NCI-H524 (cell line): ENCODE results near the gene RANBP17.
A peak's percentile ranks its signal among the peaks of the same experiment; 100 is the strongest.

ENCODE experiments used
- DNase-seq, 2 experiments: peaks; one replicate each; lab custom pipeline; 2025; lab: John Stamatoyannopoulos, UW

RANBP17 gene

DNA sequence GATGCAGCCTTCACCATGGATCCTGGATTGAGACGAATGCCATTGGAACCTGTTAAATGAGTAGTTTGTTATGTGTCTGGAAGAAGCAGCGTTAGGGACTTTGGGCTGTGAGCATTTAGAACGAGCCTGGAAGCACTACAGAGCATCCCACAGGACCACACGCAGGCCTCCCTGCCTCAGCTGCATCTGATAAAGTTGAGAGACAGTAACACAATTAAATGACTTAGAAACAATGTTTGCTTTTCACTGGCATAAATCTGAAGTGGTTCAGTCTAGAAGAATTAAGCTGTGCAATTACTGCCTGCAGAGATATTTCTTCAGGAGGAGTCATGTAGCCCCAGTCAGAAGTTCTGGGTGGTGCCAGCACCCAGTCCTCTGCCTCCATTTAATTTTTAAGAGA is 437.4 kb downstream of the RANBP17 start:
- no peak for DNase-seq

DNA sequence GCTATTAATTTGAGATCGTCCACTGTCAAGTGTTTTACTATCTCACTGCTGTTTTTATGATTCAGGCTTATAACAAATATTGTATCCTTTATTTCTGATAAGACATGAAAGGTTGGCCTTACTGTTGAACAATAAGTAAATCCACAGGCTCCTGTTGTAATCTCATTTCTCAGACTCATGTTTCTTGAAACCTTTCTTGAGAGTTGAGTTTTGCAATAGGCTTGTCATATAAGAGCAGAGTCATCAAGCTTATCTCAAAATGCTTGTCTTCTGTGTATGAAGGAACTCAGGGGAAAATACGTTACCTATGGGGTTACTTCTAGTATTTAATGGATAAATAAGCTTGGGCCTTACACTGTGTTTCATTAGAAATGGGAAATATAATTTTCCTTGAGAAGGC is 438.0 kb downstream of the RANBP17 start:
- DNase-seq, result no peak

DNA sequence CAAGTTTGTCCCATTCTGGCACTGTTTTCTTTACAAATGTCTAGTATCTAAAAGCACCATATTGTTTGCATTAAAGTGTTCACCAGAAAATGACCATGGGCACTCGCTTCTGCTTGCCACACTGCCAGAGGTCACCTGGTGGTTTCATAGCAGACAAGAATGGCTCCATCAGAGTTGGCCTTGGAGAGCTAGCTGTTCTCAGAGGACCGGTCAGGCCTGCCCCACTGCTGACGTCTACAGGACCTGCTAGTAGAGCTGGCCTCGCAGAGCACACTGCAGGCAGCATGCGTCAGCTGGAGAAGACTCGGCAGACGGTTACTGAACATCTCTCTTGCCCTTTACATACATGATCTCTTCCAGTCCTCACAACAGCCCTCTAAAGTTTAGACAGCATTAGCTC is 438.5 kb downstream of the RANBP17 start:
- no peak for DNase-seq

DNA sequence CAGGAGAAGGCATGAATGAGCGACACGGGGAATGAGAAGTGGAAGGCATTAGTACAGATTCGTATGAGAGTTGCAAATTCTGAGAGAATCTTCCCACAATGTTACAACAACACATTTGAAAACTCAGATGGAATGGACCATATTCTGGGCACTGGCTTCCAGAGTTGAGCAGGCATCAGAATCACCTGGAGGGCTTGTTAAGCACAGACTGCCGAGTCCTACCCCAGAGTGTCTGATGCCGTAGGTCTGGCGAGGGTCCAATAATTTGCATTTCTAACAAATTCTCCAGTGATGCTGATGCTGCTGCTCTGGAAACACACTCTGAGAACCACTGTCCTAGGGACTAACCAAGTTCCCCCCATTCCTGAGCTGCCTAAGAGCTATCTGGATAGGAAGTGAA is 444.3 kb downstream of the RANBP17 start:
- no peak for DNase-seq

DNA sequence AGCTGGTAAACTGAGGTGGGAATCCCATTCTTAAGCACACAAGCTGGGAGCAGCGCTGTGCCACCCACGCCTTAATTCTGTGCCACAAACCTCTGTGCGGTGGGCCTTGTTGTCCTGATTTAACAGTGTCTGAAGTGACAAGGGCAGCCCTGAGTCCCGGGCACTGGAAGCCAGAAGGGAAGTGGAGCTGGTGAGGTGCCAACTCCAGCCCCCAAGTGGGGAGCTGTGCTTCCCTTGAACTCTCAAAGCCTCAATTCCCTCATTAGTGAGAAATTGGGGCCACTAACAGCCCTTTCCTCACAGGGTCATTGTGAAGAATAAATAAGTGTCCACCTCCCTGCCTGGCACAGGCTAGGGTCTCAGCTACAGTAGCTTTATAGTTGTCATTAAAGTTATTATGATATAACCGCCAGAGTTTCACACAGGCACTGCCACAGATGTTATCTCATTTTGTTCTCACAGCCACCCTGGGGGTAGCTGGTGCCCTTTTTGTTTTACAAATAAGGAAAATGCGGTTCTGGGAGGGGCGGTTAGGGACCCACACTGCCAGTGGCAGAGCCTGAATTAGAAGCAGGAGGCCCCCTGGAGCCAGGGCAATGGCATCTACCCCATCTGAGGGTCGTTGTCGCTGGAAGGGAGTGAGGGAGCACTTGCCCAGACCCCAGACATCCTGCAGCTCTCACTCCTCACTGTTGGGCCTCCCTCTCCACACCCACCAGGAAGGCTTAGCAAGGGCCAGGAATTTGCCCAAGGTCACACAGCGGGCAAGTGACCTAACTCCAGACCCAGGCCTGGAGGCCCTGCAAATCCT is 445.2 kb downstream of the RANBP17 start:
- DNase-seq, result no peak

DNA sequence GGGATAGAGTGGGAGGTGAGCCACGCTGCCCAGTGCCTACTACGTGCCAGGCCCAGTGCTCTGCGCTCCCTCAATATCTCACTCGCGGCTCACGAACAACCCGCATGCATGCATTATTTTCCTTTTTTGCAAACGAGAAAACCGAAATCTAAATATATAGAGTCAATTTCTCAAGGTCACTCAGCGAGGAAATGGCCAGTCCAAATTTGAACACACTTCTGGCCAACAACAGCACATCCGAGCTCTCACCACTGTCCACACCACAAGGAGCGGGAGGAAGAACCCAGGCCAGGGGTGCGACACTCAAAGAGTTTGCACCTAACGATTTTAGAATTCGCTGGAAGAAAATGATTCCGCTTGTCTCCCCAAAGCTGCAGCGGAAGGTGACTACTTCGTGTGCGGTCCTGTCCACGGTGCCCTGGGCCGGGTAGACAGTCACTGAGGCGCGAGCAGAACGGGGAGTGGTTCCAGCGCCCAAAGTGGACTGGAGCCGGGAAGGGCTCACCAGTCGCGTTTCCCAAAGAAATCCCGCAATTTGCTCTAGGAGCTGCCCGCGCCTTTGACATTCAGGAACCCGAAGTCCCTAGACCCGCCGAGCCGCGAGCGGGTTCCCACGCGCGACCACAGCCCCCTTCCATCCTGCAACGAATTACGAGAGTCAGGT is 446.1 kb downstream of the RANBP17 start:
- DNase-seq, result no peak

DNA sequence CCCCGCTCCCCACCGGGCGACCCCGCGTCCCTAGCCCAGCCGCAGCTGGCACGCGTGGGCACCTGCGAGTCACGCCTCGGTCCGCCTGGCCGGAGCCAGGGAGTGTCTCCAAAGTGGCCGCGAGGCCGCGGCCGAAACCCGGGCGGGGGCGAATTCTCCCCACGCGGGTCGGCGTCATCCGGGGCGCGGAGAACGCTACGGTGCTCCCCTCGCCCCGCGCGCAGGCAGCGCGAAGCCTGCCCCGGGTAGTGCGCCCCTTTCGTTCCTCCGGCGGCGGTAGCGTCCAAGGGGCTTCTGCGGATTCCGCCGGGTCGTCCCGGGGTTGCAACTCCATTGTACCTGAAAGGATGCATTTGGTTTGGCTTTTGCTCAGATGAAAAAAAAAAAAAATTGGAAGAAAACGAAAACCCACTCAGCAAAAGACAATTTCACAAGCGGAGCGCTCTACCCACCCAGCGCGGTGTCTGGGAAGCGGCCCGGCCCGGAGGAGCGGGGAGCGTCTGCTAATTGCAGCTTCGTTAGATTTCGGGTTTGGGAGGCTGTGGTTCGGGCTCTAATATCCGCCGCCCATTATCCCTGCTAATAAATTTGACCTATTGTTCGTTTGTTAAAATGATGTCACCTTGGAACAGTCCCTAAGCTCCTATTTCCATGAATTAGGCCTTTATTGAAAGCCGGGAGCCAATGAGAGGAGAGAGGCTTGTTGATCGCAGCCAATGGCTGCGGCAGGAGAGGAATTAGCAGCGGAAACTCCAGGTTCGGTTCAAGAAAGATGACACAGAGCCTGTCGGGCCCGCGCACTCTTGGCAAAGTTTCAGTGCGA is 446.8 kb downstream of the RANBP17 start, which contains the start of gene TLX3:
Gene TLX3, plus strand, starts transcription at position 796 of the 823 bp plus-strand sequence. CDS start 118 bp downstream, outside the sequence.
- DNase-seq, result peak; percentile 89 to 97

DNA sequence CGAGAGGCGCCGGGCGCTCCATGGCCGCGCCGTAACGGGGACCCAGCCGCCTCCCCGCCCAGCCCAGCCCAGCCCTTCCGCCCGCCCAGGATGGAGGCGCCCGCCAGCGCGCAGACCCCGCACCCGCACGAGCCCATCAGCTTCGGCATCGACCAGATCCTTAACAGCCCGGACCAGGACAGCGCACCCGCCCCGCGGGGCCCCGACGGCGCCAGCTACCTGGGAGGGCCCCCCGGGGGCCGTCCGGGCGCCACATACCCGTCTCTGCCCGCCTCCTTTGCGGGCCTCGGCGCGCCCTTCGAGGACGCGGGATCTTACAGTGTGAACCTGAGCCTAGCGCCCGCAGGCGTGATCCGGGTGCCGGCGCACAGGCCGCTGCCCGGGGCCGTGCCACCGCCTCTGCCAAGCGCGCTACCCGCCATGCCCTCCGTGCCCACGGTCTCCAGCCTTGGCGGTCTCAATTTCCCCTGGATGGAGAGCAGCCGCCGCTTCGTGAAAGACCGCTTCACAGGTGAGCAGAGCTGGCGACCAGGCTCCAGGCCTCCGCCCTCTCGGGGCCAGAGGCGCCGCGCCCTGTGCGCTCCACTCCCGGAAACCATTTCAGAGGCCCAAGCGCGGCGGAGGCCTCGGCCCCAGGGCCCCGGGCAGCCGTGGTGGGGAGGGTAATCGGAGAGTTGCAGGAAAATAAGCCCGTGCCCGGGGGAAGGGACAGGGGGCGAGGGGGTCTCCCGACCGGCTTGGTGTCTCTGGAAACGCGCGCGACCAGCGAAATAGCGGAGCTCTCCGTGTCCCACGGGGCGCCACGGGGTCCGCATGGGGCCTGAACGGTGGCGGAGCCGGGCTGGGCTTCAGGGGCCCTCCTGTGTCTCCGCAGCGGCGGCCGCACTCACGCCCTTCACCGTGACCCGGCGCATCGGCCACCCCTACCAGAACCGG is 447.7 kb downstream of the RANBP17 start:
- peak in 1 of 2 experiments; percentile 15 for DNase-seq

DNA sequence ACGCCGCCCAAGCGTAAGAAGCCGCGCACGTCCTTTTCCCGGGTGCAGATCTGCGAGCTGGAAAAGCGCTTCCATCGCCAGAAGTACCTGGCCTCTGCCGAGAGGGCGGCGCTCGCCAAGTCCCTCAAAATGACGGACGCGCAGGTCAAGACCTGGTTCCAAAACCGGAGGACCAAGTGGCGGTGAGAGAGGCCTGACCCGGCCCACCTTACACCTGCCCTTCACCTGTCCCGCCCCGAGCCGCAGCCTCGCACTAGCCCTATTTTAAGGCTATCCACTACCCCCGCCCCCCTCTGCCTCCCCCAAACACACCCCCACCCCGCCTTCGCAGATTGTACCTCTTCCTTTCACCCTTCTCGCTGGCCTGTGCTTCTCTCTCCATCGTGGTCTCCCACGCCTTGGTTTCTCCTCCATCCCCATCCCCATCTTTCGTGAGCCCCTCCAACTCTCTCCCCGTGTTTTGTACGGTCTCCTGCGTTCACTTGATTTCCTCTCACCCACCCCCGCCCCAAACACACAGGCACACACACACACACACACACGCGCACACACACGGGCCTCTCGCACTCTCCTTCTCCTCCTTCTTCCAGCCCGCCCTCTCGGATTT is 448.5 kb downstream of the RANBP17 start:
- DNase-seq, result peak in 1 of 2 experiments; percentile 26

DNA sequence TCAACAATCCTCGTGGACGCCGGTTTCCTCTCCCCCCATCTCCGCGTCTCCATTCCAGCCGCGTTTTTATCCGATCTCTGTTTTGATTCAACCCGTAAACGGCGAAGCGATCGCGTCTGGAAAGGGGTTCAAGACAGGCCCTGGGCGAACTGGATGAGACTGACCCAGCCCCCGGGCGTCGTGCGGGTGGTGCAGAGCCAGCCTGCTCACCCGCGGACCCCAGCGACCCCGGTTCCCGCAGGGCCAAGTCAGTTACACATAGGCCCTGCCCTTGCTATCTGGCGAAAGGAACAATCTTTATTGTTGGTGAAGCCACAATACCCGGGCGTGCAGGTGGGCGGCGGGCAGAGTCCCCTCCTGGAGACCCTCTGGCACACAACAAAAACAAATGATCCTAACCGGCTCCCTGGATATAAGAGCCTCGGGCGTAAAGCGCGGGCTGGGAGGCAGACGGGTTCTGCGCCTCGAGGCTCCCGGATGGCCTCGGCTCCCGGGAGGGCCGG is 449.1 kb downstream of the RANBP17 start:
- no peak for DNase-seq

DNA sequence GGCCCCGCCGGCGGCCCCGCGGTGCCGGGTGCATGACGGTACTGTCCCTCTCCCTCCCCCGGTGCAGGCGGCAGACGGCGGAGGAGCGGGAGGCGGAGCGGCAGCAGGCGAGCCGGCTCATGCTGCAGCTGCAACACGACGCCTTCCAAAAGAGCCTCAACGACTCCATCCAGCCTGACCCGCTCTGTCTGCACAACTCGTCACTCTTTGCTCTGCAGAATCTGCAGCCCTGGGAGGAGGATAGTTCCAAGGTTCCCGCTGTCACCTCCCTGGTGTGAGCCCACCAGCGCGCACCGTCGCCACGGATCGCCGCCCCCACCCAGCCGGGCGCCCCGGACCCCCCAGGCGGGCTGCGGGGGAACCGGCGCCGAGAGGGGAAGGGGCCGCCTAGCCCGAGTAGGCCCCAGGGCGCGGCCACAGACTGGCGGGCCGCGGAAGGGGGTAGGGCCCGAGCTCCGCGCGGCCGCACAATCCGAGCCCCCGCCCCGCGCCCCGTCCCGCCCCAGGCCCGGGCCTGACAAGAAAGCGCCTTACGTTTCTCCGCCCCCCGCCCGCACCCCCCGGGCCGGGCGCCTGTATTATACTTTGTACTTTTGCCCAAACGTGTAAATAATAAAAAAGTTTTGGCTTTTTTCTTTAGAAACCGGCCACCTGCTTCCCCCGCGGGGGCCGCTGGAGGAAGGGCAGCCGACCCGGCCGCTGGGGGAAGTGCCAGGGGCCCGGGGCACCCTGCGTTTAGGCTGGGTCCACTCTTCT is 449.7 kb downstream of the RANBP17 start:
- DNase-seq, result no peak

DNA sequence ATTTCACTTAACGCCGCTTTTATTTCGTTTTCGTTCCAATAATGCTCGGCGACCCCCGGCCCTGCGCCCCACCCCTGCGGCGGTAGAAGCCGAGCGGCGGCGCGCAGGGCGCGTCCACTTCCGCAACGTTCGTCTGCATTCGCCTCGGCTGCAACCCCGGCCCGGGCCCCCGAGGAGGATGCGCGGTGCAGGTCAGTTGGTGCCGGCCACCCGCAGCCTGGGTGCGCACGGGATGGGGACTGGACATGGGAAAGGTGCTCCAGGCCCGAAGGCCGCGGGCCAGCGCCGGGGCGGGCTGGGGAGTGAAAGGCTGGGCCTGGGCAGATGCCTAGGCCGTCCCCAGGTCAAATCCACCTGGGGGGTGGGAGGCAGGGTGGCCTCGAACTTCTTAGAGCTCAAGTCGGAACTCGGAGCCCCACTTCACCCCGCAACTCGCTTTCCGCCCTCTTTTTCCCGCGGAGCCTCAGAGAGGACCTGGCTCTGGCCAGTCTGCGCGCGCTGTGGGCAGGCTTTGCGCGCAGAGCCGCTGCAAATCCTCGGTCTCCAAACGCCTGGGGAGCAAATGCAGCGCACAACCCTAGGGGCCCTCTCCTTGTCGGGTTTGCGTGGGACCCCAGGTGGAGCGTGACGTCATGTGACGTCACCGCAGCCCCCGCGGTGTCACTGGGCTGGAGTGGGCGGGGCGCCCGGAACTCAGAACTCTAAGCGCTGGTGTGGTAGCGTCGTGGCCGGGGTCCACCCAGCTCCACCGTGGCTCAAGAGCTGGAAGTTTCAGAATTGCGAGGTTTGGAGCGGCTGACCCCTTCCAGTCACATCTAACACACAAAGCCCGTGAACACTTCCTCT is 450.5 kb downstream of the RANBP17 start:
- DNase-seq, result no peak

DNA sequence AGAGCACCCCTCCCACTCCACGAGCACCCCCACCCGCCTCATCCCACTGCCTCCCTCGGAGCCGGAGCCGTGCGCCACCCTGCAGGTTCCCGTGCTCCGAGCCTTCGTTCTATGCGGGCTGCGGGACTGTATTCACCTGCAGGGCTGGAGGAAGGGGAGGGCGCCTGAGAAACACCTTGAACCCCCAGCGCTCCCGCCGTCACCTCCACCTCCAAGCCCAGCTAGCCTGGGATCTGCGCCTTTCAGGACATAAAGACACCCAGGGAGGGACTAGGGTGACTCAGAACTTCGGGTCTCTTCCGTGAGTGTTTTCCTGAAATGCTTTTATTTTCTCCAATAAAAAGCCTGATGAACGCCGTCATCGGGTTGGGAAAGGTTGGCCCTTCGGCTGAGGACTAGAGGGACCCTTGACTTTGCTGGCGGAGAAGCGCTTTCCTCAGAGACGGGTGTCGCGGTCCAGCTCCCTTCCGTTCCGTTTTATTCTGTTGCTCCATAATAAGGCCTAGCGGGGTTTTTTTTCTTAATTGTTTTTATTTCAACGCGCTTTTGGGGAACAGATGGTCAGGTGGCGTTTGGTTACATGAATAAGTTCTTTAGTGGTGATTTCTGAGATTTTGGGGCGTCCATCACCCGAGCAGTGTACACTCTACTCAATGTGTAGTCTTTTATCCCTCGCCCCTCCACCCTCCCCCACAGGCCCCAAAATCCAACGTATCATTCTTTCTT is 451.8 kb downstream of the RANBP17 start:
- DNase-seq, result no peak

DNA sequence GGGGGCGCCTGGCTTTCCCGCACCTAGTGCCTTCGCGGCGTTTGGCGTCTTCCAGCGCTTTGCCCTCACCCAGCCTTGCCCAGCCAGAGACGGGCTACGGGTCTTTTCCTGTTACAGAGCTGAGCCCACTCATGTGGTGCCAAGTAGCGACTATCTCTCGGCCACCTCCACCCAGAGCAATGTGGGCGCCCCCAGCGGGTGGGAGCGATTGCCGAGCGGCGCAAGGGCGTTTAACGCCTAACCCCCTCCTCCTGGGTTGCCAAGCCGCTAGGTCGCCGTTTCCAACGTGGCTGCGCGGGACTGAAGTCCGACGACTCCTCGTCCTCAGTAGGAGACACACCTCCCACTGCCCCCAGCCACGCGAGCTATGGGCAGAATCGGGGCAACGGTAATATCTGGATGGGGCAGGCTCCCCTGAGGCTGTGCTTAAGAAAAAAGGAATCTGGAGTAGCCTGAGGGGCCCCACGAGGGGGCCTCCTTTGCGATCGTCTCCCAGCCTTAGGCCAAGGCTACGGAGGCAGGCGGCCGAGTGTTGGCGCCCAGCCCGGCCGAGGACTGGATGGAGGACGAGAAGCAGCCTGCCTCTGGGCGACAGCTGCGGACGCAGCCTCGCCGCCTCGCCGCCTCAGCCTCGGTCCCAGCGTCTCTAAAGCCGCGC is 453.0 kb downstream of the RANBP17 start:
- no peak for DNase-seq

DNA sequence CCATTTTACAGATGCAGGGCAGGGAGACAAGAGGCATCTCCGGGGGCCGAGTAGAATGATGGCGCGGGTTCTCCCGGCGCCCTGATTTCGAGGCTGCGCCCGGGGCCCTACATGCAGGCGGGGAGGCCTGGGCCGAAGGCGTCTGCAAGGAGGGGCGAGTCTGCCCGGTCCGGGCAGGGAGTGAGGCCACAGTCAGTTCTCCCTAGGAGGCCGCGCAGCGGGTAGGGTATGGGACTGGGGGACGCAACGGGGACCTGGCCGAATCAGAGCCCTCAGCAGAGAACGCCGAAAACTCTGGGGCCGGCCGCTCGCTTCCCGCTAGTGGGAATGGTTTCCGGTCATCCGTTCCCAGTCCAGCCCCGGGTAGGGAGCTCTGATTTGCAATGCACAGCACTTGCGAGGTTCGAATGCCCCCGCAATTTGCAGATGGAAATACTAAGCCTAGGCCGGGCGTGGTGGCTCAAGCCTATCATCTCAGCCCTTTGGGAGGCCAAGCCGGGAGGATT is 453.6 kb downstream of the RANBP17 start:
- DNase-seq, result no peak

DNA sequence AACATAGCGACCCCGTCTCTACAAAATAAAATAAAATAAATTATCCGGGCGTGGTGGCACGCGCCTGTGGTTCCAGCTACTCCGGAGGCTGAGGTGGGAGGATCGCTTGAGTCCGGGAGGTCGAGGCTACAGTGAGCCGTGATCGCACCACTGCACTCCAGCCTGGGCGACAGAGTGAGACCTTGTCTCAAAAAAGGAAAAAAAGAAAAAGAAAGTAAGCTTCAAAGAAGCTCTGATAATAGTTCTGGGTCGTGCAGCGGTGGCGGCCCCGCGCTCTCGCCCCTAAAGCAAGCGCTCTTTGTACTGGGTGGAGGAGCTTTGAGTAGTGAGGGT is 454.1 kb downstream of the RANBP17 start:
- no peak for DNase-seq

DNA sequence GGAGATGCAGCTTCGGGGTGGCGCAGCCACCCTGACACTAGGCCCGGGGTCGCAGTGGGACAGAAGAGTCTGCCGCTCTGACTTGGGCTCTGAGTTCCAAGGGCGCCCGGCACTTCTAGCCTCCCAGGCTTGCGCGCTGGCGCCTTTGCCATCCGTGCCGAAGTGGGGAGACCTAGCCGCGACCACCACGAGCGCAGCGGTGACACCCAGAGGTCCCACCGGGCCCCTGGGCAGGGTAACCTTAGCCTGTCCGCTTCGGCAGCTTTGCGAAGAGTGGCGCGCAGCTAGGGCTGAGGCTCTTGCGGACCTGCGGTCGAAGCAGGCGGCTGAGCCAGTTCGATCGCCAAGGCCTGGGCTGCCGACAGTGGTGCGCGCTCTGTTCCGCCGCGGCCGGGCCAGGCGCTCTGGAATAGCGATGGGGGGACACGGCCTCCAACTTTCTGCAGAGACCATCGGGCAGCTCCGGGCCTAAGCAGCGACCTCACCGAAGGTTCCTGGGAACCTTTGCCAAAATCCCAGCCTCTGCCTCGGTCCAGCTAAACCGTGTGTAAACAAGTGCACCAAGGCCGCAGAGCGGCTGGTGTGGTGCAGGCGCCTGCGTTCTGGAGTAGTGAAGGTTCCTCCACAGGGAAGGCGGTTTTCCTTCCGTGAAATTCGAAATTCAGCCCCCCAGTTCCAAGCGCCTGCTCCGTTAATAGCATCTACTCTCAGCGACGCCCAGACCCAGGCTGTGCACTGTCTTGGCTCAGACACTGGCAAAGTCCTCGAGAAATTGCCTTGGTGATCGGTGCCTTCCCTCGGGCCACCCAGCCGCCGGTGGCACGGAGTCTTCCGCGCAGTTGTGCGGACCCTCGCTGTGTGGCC is 454.7 kb downstream of the RANBP17 start:
- no peak for DNase-seq
